ENCODE data around the gene DPEP1.

Gene DPEP1

DNA sequence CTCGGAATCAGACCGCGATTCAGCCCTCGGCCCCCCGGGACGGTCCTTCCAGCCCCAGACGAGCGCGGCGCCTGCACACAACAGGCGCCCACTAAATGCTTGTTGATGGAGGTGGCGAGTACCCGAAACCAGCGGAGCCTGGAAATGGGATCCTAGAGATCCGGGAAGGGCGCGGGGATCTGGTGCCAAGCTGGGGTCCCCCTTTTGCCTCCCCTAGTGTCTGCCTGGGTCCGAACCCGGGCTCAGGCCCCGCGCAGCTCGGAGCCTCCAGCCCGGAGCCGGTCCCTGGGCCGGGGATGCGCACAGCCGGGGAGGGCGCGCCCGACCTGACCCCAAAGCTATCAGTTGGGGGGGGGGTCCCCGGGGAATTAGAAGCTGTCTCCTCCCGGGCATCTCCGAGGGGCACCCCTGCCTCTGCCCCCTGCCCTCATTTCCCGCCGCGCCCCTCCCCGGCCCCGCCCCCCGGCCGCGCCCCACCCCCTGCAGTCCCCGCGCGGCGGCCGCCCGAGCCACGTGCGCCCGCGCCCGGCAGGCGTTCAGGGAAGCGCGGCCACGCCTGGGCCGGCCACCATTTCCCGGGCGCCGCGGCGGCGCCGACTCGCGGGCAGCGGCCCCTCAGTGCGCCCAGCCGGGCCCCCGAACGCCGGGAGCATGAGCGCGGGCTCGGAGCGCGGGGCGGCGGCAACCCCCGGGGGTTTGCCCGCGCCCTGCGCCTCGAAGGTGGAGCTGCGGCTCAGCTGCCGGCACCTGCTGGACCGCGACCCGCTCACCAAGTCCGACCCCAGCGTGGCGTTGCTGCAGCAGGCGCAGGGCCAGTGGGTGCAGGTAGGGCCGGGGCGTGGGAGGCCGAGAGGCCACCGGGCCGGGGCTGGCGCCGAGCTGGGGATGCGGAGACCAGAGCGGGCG is 37.9 kb upstream of the DPEP1 start, which contains the start of gene CPNE7:
CPNE7 (plus strand) TSS at position 512 of the 906 bp plus-strand sequence; CDS start at position 652, 140 bp downstream.
- TF ChIP-seq, protein P1, sequence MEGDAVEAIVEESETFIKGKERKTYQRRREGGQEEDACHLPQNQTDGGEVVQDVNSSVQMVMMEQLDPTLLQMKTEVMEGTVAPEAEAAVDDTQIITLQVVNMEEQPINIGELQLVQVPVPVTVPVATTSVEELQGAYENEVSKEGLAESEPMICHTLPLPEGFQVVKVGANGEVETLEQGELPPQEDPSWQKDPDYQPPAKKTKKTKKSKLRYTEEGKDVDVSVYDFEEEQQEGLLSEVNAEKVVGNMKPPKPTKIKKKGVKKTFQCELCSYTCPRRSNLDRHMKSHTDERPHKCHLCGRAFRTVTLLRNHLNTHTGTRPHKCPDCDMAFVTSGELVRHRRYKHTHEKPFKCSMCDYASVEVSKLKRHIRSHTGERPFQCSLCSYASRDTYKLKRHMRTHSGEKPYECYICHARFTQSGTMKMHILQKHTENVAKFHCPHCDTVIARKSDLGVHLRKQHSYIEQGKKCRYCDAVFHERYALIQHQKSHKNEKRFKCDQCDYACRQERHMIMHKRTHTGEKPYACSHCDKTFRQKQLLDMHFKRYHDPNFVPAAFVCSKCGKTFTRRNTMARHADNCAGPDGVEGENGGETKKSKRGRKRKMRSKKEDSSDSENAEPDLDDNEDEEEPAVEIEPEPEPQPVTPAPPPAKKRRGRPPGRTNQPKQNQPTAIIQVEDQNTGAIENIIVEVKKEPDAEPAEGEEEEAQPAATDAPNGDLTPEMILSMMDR (IDR thresholded peaks at IDR 0.05; ENCODE audit: low read depth, low read length): no peak

DNA sequence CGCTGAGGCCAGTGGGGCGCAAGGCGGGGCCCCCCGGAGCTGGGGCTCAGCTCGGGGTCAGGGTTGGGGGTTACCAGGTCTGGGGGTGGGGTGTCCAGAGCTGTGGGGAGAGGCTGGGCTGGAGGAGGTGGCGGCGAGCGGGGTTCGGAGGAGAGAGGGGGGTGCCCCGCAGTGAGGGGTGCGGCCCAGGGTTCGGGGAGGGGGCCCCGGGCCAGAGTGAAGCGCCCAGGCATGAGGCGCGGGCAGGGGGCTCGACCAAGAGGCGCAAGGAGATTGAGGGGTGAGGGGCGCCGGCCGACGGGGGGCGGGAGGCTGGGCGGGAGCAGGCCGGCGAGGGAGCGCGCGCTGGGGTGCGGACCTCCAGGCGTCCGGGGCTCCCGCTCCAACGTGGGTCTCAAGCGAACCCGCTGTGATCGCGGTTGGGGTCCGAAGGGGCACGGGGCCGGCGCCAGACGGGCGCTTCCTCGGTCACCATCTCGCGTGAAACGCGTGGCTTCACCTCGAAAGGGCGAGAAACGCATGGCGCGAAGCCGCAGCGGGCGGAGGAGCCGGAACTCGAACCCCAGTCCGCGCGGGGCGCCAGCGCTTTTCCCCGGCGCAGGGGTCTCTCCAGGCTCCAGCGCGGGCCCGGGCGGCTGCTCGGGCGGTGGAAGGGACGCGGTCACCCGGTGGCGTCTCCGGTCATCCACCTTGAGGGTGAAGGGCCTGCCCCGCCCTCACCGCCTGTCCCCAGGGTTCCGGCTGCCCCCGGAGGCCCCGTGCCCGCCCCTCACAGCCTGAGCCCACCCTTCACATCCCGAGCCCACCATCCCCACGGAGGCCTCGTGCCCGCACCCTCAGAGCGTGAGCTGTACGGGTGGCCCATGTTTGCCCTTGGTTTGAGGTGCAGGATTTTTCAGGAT is 37.0 kb upstream of the DPEP1 start:
- H3K4me3 ChIP-seq (ENCODE audit: low read depth, low read length): peak overlapping the region; percentile 62
- TF ChIP-seq, protein P1 (IDR thresholded peaks at IDR 0.05; ENCODE audit: low read depth, low read length): no peak

More for the DNA sequence above, 37.9 kb upstream of the DPEP1 start, which contains the start of gene CPNE7:
- peak within 1 kb of the TSS; percentile 62 for H3K4me3 ChIP-seq (ENCODE audit: low read depth, low read length)

DNA sequence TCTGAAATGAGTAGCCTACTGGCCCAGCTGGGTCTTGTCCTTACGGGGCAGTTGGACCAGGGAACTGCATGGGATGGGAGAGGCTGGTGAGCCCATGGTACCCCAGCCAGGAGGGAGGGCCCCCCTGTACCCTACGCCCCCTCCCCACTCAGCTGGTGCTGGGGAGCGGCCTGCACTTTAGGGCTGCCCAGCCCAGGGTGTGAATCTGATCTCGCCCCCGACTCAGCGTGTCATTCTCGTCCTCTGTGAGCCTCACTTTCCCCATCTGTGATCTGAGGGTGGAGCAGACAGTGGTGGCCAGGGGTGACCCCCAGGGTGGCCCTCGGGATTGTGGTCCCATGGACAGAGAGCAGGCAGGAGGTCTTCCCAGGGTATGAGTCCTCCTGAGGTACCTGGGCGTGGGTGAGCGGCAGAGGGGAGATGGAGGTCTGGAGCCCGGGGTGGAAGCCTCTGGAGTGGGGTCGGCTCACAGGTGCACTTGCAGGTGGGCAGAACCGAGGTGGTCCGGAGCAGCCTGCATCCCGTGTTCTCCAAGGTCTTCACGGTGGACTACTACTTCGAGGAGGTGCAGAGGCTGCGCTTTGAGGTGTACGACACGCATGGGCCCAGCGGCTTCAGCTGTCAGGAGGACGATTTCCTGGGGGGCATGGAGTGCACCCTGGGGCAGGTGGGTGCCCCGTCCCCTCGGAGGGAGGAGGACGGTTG is 36.2 kb upstream of the DPEP1 start:
- TF ChIP-seq, protein P1 (IDR thresholded peaks at IDR 0.05; ENCODE audit: low read depth, low read length): no peak
- H3K4me3 ChIP-seq (ENCODE audit: low read depth, low read length): no peak overlapping the region

DNA sequence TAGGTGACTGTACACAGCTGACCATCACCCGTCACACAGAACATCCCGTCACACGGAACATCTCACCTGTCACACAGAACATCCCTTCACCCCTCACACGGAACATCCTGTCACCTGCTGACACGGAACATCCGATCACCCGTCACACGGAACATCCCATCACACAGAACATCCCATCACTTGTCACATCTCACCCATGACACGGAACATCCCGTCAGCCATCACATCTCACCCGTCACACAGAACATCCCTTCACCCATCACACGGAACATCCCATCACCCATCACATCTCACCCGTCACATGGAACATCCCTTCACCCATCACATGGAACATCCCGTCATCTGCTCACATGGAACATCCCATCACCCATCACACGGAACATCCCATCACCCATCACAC is 34.1 kb upstream of the DPEP1 start:
- H3K4me3 ChIP-seq (ENCODE audit: low read depth, low read length): no peak overlapping the region
- TF ChIP-seq, protein P1 (IDR thresholded peaks at IDR 0.05; ENCODE audit: low read depth, low read length): no peak

DNA sequence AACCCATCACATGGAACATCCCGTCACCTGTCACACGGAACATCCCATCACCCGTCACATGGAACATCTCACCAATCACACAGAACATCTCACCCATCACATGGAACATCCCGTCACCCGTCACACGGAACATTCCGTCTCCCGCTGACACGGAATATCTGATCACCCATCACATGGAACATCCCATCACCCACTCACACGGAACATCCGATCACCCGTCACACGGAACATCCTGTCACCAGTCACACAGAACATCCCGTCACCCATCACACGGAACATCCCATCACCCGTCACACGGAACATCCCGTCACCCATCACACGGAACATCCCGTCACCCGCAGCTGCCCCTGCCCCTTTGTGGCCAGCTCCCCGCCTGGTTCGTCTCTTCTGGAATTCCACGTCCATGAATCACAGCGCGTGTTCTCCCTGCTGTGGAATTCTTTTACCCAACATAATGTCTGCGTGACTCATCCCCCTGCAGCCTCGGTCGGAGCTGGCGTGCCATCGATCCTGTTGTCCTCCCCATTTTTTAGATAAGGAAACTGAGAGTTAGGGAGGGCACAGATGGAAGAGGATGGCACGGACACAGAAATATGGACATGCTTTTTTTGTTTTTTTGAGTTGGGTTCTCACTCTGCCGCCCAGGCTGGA is 32.3 kb upstream of the DPEP1 start:
- TF ChIP-seq, protein P1 (IDR thresholded peaks at IDR 0.05; ENCODE audit: low read depth, low read length): no peak
- no peak overlapping the region for H3K4me3 ChIP-seq (ENCODE audit: low read depth, low read length)

DNA sequence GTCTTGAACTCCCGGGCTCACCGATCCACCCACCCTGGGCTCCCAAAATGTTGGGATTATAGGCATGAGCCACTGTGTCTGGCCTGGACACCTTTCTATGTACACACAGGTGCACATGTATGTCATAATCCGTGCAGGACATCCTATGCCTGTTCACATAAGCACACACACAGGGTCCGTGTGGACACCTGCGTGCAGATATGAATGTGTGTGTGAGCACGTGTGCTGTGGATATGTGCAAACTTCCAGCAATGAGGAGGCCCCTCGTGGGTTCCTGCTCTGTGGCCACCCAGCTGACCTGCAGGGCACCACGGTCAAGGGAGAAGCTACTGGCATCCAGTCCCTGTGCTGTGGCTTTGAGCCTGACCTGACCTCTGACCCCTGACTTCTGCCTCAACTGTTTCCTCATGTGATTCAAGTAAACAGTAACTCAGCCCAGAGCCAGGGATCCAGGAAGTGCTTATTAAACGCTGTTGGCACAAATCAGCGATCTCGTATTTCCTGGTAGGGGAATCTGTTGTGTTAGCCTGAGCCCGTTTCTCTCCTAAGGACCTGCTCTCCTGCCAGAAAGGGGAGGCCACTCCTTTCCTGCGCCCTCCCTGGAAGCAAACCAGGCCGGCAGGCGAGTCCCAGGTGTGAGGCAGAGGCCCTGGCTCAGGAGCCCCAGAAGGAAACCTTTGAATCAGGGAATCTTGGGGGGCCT is 31.4 kb upstream of the DPEP1 start:
- H3K4me3 ChIP-seq (ENCODE audit: low read depth, low read length): no peak overlapping the region
- TF ChIP-seq, protein P1 (IDR thresholded peaks at IDR 0.05; ENCODE audit: low read depth, low read length): no peak

All from WI38 (cell line).